ENCODE data around the gene HNRNPH2.

GRCh38 chrX:101411984-101412383 is 4.0 kb downstream of the HNRNPH2 start:
- no peak for TF ChIP-seq POLR2A (IDR thresholded peaks at IDR 0.05)
- TF ChIP-seq CTCF (IDR thresholded peaks at IDR 0.05) = no peak

Data from adrenal gland (tissue), 5 donors.